ENCODE data around the gene CFAP44.
A peak's percentile ranks its signal among the peaks of the same experiment; 100 is the strongest.

CFAP44 gene

GRCh38 chr3:113438224-113438623, 3.1 kb downstream of the CFAP44 start:
- TF ChIP-seq POLR2AphosphoS5 (IDR thresholded peaks at IDR 0.05; ENCODE audit: low read depth, low read length), result no peak
- TF ChIP-seq TAF1 (IDR thresholded peaks at IDR 0.05; ENCODE audit: low read depth, low read length), result no peak
- TF ChIP-seq POLR2A (IDR thresholded peaks at IDR 0.05; ENCODE audit: low read depth, low read length), result no peak
- no peak for TF ChIP-seq POU2F2 (IDR thresholded peaks at IDR 0.05; ENCODE audit: low read depth, low read length)
- TF ChIP-seq SPI1 (IDR thresholded peaks at IDR 0.05; ENCODE audit: low read depth, low read length), result no peak
- TF ChIP-seq PAX5 (IDR thresholded peaks at IDR 0.05; ENCODE audit: insufficient read depth, low read length, severe bottlenecking), result no peak
- DNase-seq (ENCODE audit: insufficient read length, low spot score) (no peak), FAIRE-seq (no peak)

GRCh38 chr3:113437411-113437810, 3.9 kb downstream of the CFAP44 start:
- FAIRE-seq (no peak), DNase-seq (ENCODE audit: insufficient read length, low spot score) (no peak)
- TF ChIP-seq POU2F2 (IDR thresholded peaks at IDR 0.05; ENCODE audit: low read depth, low read length) (no peak), PAX5 (IDR thresholded peaks at IDR 0.05; ENCODE audit: insufficient read depth, low read length, severe bottlenecking) (no peak)

- no peak for FAIRE-seq
- TF ChIP-seq SPI1 (IDR thresholded peaks at IDR 0.05; ENCODE audit: low read depth, low read length) (no peak), POLR2AphosphoS5 (IDR thresholded peaks at IDR 0.05; ENCODE audit: low read depth, low read length) (no peak), POLR2A (IDR thresholded peaks at IDR 0.05; ENCODE audit: low read depth, low read length) (no peak), TAF1 (IDR thresholded peaks at IDR 0.05; ENCODE audit: low read depth, low read length) (no peak), POU2F2 (IDR thresholded peaks at IDR 0.05; ENCODE audit: low read depth, low read length) (no peak)
- DNase-seq (ENCODE audit: insufficient read length, low spot score), result no peak
Observed at GRCh38 chr3:113436809-113437208, 4.5 kb downstream of the CFAP44 start.

DNA sequence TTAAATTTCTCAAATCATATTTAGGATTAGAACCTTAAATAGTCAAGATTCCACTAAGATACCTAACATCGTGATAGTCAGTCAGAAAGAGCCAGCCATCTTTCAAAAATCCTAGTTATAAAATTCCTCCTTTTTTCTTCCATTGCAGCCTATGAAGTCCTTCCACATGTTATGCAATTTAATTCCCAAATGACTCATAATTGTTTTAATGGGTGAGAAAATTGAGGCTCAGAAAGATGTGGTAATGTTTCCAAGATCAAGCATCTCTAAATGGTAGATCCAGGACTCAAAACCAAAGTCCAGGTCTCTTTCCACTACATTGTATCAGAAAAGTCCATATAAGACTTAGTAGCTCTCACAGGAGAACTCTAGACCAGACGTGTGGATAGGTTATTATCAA, 9.5 kb downstream of the CFAP44 start:
- no peak for TF ChIP-seq POLR2A (IDR thresholded peaks at IDR 0.05; ENCODE audit: low read depth, low read length)
- no peak for TF ChIP-seq TAF1 (IDR thresholded peaks at IDR 0.05; ENCODE audit: low read depth, low read length)
- no peak for TF ChIP-seq POU2F2 (IDR thresholded peaks at IDR 0.05; ENCODE audit: low read depth, low read length)
- TF ChIP-seq POLR2AphosphoS5 (IDR thresholded peaks at IDR 0.05; ENCODE audit: low read depth, low read length), result no peak
- no peak for TF ChIP-seq SPI1 (IDR thresholded peaks at IDR 0.05; ENCODE audit: low read depth, low read length)
- no peak for TF ChIP-seq PAX5 (IDR thresholded peaks at IDR 0.05; ENCODE audit: insufficient read depth, low read length, severe bottlenecking)
- no peak for DNase-seq (ENCODE audit: insufficient read length, low spot score)
- no peak for FAIRE-seq

DNA sequence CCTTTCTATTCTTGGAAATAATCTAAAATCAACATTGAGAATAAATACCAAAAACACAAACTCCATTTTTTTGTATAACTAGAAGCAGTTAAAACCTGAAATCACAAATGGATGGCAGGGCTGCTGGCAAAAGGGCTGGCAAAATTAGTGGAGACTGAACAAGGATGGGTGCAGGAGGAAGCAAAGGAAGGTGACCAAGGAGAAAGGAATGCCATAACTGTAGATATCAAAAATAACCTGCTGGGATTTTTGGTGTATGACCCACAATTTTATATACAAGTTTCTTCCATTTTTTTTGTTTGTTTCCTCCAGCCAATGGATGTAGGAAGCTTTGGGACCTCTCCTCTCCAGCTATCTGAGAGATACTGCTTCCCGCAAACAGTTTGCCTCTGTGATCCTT, 12.7 kb downstream of the CFAP44 start:
- DNase-seq (ENCODE audit: insufficient read length, low spot score) (no peak), FAIRE-seq (no peak)

GRCh38 chr3:113423699-113424098, 17.6 kb downstream of the CFAP44 start:
- DNase-seq (ENCODE audit: insufficient read length, low spot score) (no peak), FAIRE-seq (peak; percentile 61)
- no peak for TF ChIP-seq POLR2AphosphoS5 (IDR thresholded peaks at IDR 0.05; ENCODE audit: low read depth, low read length)
- TF ChIP-seq TAF1 (IDR thresholded peaks at IDR 0.05; ENCODE audit: low read depth, low read length), result no peak
- TF ChIP-seq POLR2A (IDR thresholded peaks at IDR 0.05; ENCODE audit: low read depth, low read length), result no peak
- no peak for TF ChIP-seq POU2F2 (IDR thresholded peaks at IDR 0.05; ENCODE audit: low read depth, low read length)
- TF ChIP-seq PAX5 (IDR thresholded peaks at IDR 0.05; ENCODE audit: insufficient read depth, low read length, severe bottlenecking), result no peak
- TF ChIP-seq SPI1 (IDR thresholded peaks at IDR 0.05; ENCODE audit: low read depth, low read length), result no peak

More for the DNA sequence above, 12.7 kb downstream of the CFAP44 start:
- TF ChIP-seq PAX5 (IDR thresholded peaks at IDR 0.05; ENCODE audit: insufficient read depth, low read length, severe bottlenecking) (no peak), POU2F2 (IDR thresholded peaks at IDR 0.05; ENCODE audit: low read depth, low read length) (no peak), POLR2A (IDR thresholded peaks at IDR 0.05; ENCODE audit: low read depth, low read length) (no peak), TAF1 (IDR thresholded peaks at IDR 0.05; ENCODE audit: low read depth, low read length) (no peak), POLR2AphosphoS5 (IDR thresholded peaks at IDR 0.05; ENCODE audit: low read depth, low read length) (no peak), SPI1 (IDR thresholded peaks at IDR 0.05; ENCODE audit: low read depth, low read length) (no peak)

GRCh38 chr3:113421082-113421481, 20.2 kb downstream of the CFAP44 start:
- no peak for TF ChIP-seq SPI1 (IDR thresholded peaks at IDR 0.05; ENCODE audit: low read depth, low read length)
- TF ChIP-seq POLR2AphosphoS5 (IDR thresholded peaks at IDR 0.05; ENCODE audit: low read depth, low read length), result no peak
- no peak for TF ChIP-seq TAF1 (IDR thresholded peaks at IDR 0.05; ENCODE audit: low read depth, low read length)
- no peak for TF ChIP-seq POLR2A (IDR thresholded peaks at IDR 0.05; ENCODE audit: low read depth, low read length)
- TF ChIP-seq POU2F2 (IDR thresholded peaks at IDR 0.05; ENCODE audit: low read depth, low read length), result no peak
- no peak for TF ChIP-seq PAX5 (IDR thresholded peaks at IDR 0.05; ENCODE audit: insufficient read depth, low read length, severe bottlenecking)
- FAIRE-seq, result peak; percentile 77
- no peak for DNase-seq (ENCODE audit: insufficient read length, low spot score)

DNA sequence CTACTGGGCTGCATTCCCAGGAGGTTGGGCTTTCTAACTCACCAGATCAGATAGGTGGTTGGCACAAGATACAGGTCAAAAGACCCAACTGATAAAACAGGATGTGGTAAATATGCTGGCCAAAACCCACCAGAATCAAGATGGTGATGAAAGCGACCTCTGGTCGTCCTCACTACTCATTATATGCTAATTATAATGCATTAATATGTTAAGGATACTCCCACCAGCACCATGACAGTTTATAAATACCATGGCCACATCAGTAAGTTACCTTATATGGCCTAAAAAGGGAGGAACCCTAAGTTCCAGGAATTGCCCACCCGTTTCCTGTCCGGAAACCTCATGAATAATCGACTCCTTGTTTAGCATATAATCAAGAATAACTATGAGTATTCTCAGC, 31.6 kb downstream of the CFAP44 start:
- no peak for DNase-seq (ENCODE audit: insufficient read length, low spot score)
- FAIRE-seq, result no peak
- TF ChIP-seq POLR2A (IDR thresholded peaks at IDR 0.05; ENCODE audit: low read depth, low read length), result no peak
- no peak for TF ChIP-seq POU2F2 (IDR thresholded peaks at IDR 0.05; ENCODE audit: low read depth, low read length)
- no peak for TF ChIP-seq TAF1 (IDR thresholded peaks at IDR 0.05; ENCODE audit: low read depth, low read length)
- TF ChIP-seq POLR2AphosphoS5 (IDR thresholded peaks at IDR 0.05; ENCODE audit: low read depth, low read length), result no peak
- TF ChIP-seq SPI1 (IDR thresholded peaks at IDR 0.05; ENCODE audit: low read depth, low read length), result no peak
- TF ChIP-seq PAX5 (IDR thresholded peaks at IDR 0.05; ENCODE audit: insufficient read depth, low read length, severe bottlenecking), result no peak

DNA sequence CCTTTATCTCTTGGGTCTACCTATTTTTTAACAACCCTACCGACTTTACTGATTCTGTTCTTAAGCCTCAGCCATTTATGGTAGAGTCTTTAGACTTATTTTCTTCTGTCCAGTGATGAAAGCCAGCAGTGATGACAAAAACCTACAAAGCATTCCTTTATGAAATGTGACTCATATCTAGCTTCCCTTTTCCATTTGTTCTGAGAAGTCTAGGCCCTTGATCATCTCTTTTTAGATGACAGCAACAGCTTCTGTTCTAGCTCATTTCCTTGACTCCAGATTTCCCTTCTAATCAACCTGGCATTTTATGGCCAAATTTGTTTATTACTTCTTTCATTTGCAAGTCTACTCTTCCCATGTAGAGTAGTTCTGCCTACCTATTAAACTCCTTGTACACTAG, 36.1 kb downstream of the CFAP44 start:
- no peak for DNase-seq (ENCODE audit: insufficient read length, low spot score)
- peak; percentile 48 for FAIRE-seq
- TF ChIP-seq TAF1 (IDR thresholded peaks at IDR 0.05; ENCODE audit: low read depth, low read length), result no peak
- TF ChIP-seq SPI1 (IDR thresholded peaks at IDR 0.05; ENCODE audit: low read depth, low read length), result 0 out of 2 replicates have a peak, but pooled peaks have one; percentile 7

DNA sequence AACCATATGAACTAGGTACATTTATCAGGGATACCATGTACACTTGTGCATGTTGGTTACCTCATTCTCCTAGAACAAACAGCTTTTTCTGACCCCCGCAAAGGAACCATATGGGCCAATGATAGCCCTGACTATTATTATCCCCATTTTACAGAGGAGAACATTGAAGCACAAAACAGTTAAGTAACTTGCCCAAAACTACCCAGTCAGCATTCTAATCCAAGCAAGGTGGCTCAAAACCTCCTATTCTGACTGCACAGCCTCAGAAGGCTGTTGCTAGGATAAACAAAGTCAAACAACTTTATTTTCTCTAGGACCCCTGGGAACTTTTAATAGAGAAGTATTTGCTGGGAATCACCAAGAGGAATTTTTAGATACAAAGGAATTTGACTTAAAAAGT, 36.7 kb downstream of the CFAP44 start:
- TF ChIP-seq PAX5 (IDR thresholded peaks at IDR 0.05; ENCODE audit: insufficient read depth, low read length, severe bottlenecking), result no peak
- TF ChIP-seq TAF1 (IDR thresholded peaks at IDR 0.05; ENCODE audit: low read depth, low read length), result no peak
- TF ChIP-seq POU2F2 (IDR thresholded peaks at IDR 0.05; ENCODE audit: low read depth, low read length), result no peak
- no peak for TF ChIP-seq SPI1 (IDR thresholded peaks at IDR 0.05; ENCODE audit: low read depth, low read length)
- TF ChIP-seq POLR2A (IDR thresholded peaks at IDR 0.05; ENCODE audit: low read depth, low read length), result no peak
- TF ChIP-seq POLR2AphosphoS5 (IDR thresholded peaks at IDR 0.05; ENCODE audit: low read depth, low read length), result no peak
- no peak for DNase-seq (ENCODE audit: insufficient read length, low spot score)
- no peak for FAIRE-seq

All from GM12891 (cell line).